GM10248 (cell line): Measurements from ENCODE around the gene CYP39A1.
A peak's percentile ranks its signal among the peaks of the same experiment; 100 is the strongest.

ENCODE experiments used
- CTCF ChIA-PET: fragments of 300-600 bp; sonication (Branson Sonifier 250); formaldehyde crosslinking; extraction: SDS; loops from one replicate; lab custom pipeline; 2021; ENCODE audit warnings: antibody characterized with exemption; lab: Yijun Ruan, JAX
- POLR2A ChIA-PET: fragments of 350-650 bp; sonication (Branson Sonifier 250); formaldehyde crosslinking; extraction: SDS; loops from one replicate; lab custom pipeline; 2020; ENCODE audit warnings: antibody characterized with exemption; lab: Yijun Ruan, JAX
- DNase-seq: peaks from one replicate; pipeline ENCODE4 v3.0.0; 2012; ENCODE audit errors: extremely low spot score
- TF ChIP-seq, protein P1 (sequence below): IDR thresholded peaks from 2 replicates; pipeline ENCODE4 v1.5.1; 2012; ENCODE audit warnings: mild to moderate bottlenecking, low read depth; ENCODE audit errors: extremely low read depth, missing control alignments, control extremely low read depth

Gene CYP39A1

GRCh38 chr6:46626976-46627375 lies 25.6 kb downstream of the CYP39A1 start:
- ChIA-PET CTCF (no interaction called here), POLR2A (no interaction called here)
- TF ChIP-seq, protein P1, sequence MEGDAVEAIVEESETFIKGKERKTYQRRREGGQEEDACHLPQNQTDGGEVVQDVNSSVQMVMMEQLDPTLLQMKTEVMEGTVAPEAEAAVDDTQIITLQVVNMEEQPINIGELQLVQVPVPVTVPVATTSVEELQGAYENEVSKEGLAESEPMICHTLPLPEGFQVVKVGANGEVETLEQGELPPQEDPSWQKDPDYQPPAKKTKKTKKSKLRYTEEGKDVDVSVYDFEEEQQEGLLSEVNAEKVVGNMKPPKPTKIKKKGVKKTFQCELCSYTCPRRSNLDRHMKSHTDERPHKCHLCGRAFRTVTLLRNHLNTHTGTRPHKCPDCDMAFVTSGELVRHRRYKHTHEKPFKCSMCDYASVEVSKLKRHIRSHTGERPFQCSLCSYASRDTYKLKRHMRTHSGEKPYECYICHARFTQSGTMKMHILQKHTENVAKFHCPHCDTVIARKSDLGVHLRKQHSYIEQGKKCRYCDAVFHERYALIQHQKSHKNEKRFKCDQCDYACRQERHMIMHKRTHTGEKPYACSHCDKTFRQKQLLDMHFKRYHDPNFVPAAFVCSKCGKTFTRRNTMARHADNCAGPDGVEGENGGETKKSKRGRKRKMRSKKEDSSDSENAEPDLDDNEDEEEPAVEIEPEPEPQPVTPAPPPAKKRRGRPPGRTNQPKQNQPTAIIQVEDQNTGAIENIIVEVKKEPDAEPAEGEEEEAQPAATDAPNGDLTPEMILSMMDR = no peak
- DNase-seq = no peak

DNA sequence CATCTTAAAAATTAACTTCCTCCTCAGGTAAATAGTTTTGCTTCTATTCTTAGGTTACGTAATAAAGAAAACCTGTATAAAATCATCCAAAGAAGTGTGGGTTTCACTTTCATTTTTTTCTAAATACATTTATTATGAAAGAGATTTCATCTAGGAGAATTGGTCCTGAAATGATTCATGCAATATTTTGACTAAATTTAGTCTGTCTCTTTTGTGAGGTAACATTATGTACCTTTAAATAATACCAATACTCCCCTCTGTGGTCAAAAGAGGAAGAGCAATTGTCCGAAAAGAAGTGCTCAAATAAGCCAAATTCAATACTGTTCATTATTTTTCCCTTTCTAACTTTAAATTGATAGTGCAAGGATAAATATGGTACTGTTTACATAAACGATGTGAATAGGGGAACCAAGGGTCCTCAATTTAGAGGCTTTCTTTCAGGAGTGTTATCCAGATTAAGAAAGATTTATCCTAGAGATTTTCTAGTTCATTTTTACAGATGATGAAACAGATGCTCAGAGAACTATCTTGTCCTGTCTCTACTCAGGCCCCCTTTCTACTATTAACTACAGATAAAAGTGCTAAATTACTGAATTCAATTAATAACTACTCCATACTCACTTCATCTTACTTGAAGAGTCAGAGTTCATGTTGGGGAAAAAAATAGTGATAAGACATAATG lies 26.2 kb downstream of the CYP39A1 start:
- POLR2A ChIA-PET = no interaction called here
- CTCF ChIA-PET = no interaction called here
- DNase-seq = peak; percentile 25
- TF ChIP-seq, protein P1 = peak; percentile 65

GRCh38 chr6:46618726-46619125 lies 33.9 kb downstream of the CYP39A1 start:
- ChIA-PET POLR2A (no interaction called here), CTCF (no interaction called here)
- TF ChIP-seq, protein P1 = no peak
- DNase-seq = no peak

- POLR2A ChIA-PET = no interaction called here
- DNase-seq = no peak
- CTCF ChIA-PET = interaction anchor here (1.0 to 1.7 kb wide), 2 partner anchors 10 to 12 kb away, joined by 4 to 7 read pairs; no protein-coding TSS in a partner anchor
- TF ChIP-seq, protein P1 = no peak
Measured at GRCh38 chr6:46612645-46613044, 40.0 kb downstream of the CYP39A1 start.

GRCh38 chr6:46610862-46611553 lies 41.6 kb downstream of the CYP39A1 start:
- TF ChIP-seq, protein P1 = no peak
- CTCF ChIA-PET = no interaction called here
- POLR2A ChIA-PET = no interaction called here
- no peak for DNase-seq

DNA sequence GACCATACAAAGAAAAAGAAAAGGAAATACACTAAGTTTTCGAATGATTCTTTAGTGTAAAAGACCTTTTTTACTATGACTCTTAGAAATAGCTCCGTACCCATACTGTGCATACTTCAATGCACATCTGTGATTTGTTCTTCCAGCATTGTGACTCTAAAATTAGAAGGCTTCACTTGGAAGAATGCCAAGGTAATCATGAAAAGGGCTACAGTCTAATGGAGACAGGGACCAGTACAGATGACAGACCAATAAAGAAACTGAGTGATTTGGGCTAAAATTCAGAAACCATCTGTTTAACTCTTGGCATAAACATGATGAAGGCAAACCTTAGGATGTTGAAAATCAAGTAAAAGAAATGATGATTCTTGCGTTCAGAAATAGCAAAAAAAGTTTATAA lies 46.3 kb downstream of the CYP39A1 start:
- TF ChIP-seq, protein P1 = no peak
- ChIA-PET CTCF (no interaction called here), POLR2A (no interaction called here)
- no peak for DNase-seq
